Keratinocyte (primary cell): ENCODE measurements around the gene RGPD8. TPM values are rescaled to one million over a fixed set of nuclear protein-coding genes. Genes with fewer than 3 reads are reported as not detected.

ENCODE experiments used
- DNase-seq: peaks from one replicate; pipeline ENCODE4 v3.0.0-alpha.2; 2011; ENCODE audit warnings: low read depth, missing footprints, low spot score
- FAIRE-seq: peaks from 2 replicates; lab custom pipeline; 2011; peaks lifted over from hg19 to GRCh38; lab: Jason Lieb, UNC
- H2AFZ ChIP-seq: 2 replicates; pipeline ENCODE4 v1.6.0; 2012; ENCODE audit warnings: low read length, control low read depth, inconsistent platforms; ENCODE audit not compliant: control insufficient read depth
- H3K27ac ChIP-seq: 2 replicates; pipeline ENCODE4 v1.5.1; 2011; ENCODE audit warnings: low read length; ENCODE audit not compliant: control insufficient read depth, insufficient read depth
- H3K27me3 ChIP-seq: 3 replicates; pipeline ENCODE4 v1.6.0; 2011; ENCODE audit warnings: low read length; ENCODE audit not compliant: control insufficient read depth, insufficient read depth; ENCODE audit errors: extremely low read depth
- H3K36me3 ChIP-seq, 2 experiments: 2 replicates in 1 of 2; 3 replicates in 1 of 2; pipeline ENCODE4 v1.5.1; 2011; ENCODE audit warnings: low read length in 2 of 2, mild to moderate bottlenecking in 1 of 2; ENCODE audit not compliant: control insufficient read depth in 2 of 2, insufficient read depth in 2 of 2; ENCODE audit errors: extremely low read depth in 1 of 2
- H3K4me1 ChIP-seq: 3 replicates; pipeline ENCODE4 v1.5.1; 2011; ENCODE audit warnings: low read length; ENCODE audit not compliant: control insufficient read depth, insufficient read depth; ENCODE audit errors: extremely low read depth
- H3K4me2 ChIP-seq: 3 replicates; pipeline ENCODE4 v1.6.0; 2011; ENCODE audit warnings: low read depth, low read length; ENCODE audit not compliant: control insufficient read depth, insufficient read depth; ENCODE audit errors: extremely low read depth
- H3K4me3 ChIP-seq, 3 experiments: fragments of 200-600 bp in 1 of 3; sonication (generic) in 1 of 3; 2 replicates in 2 of 3; 3 replicates in 1 of 3; pipeline ENCODE4 v1.5.1; 2011 to 2016; ENCODE audit warnings: low read length in 3 of 3, mild to moderate bottlenecking in 3 of 3, control low read depth in 2 of 3, inconsistent platforms in 1 of 3, low read depth in 1 of 3, mixed read lengths in 1 of 3, mixed run types in 1 of 3, moderate library complexity in 1 of 3; ENCODE audit not compliant: control insufficient read depth in 2 of 3, insufficient read depth in 2 of 3; ENCODE audit errors: extremely low read depth in 1 of 3
- H3K79me2 ChIP-seq: 2 replicates; pipeline ENCODE4 v1.6.0; 2012; ENCODE audit warnings: low read length; ENCODE audit not compliant: control insufficient read depth, insufficient read depth
- H3K9ac ChIP-seq: 3 replicates; pipeline ENCODE4 v1.6.0; 2011; ENCODE audit warnings: low read length; ENCODE audit not compliant: control insufficient read depth, insufficient read depth; ENCODE audit errors: extremely low read depth
- H3K9me1 ChIP-seq: 3 replicates; pipeline ENCODE4 v1.6.0; 2011; ENCODE audit warnings: low read length; ENCODE audit not compliant: control insufficient read depth, insufficient read depth; ENCODE audit errors: extremely low read depth
- H3K9me3 ChIP-seq: 2 replicates; pipeline ENCODE4 v1.5.1; 2012; ENCODE audit warnings: low read depth, low read length; ENCODE audit not compliant: control insufficient read depth
- H4K20me1 ChIP-seq: 3 replicates; pipeline ENCODE4 v1.6.0; 2011; ENCODE audit warnings: low read length; ENCODE audit not compliant: control insufficient read depth, insufficient read depth; ENCODE audit errors: extremely low read depth
- CTCF ChIP-seq, 3 experiments: IDR thresholded peaks in 1 of 3; conservative IDR thresholded peaks in 1 of 3; optimal IDR thresholded peaks in 1 of 3; 2 replicates in 2 of 3; 3 replicates in 1 of 3; pipeline versions ENCODE3 to v1.5.1; 2011; ENCODE audit warnings: low read length in 3 of 3, mild to moderate bottlenecking in 3 of 3, moderate library complexity in 2 of 3, control low read depth in 1 of 3, inconsistent platforms in 1 of 3; ENCODE audit not compliant: insufficient read depth in 2 of 3; ENCODE audit errors: extremely low read depth in 1 of 3
- EZH2 ChIP-seq: IDR thresholded peaks from one replicate; pipeline ENCODE4 v1.6.1; 2012; ENCODE audit warnings: inconsistent platforms, mild to moderate bottlenecking, low read length, moderate library complexity
- dilution Hi-C: fragments of 300-500 bp; cut with MboI; formaldehyde crosslinking; loops from one replicate; pipeline ENCODE4 v1.7.0; 2020; ENCODE audit warnings: low sequenced_read_pairs; ENCODE audit not compliant: extremely low pct_ligation_motif_present
- polyA plus RNA-seq, 5 experiments: library from polyadenylated mRNA; depleted of rRNA in 3 of 5; stranded (reverse) in 3 of 5; stranded (forward) in 1 of 5; unstranded in 1 of 5; fragments of >200 nt; gene quantifications; 1 replicate in 1 of 5; 2 replicates in 3 of 5; 3 replicates in 1 of 5; pipeline versions ENCODE4 v1.2.1 to v1.2.3, GENCODE V29; 2011 to 2012; ENCODE audit warnings: missing spikeins in 2 of 5, low read depth in 1 of 5, low replicate concordance in 1 of 5

RGPD8 gene
- polyA plus RNA-seq, 1 donor (not counting 4 experiments of a cell fraction or from before 2014, with no cell fraction given): 2.4 TPM

DNA sequence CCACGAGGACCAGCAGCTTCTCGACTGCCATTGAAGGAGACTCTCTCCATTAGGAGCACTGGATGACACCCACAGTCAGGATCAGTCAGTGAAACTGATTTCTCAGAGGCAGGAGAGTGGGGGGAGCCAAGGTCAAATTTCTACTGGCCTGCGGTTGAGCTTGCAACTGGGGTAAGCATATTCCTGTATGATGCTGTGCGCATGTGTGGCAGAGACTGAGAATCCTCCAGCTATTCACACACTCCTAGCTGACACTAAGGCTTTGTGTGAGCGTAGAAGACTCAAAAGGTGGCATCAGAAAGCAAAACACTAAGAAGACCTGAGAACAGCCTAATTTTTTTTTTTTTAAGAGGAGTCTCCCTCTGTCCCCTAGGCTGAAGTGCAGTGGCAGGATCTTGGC lies 28.7 kb upstream of the RGPD8 start:
- no peaks in the 10 kb centered on the region for H4K20me1 ChIP-seq

GRCh38 chr2:112459372-112459771 lies 25.9 kb upstream of the RGPD8 start:
- Histone ChIP-seq H3K4me1 (no peaks in the 10 kb centered on the region), H3K27ac (no peak overlapping the region), H4K20me1 (no peaks in the 10 kb centered on the region), H3K9me3 (no peaks in the 10 kb centered on the region), H3K9ac (no peak overlapping the region), H3K79me2 (no peaks in the 10 kb centered on the region), H3K36me3 (no peaks in the 10 kb centered on the region), H3K27me3 (peaks cover 3% of the 10 kb centered on the region), H3K9me1 (no peaks in the 10 kb centered on the region), H3K4me2 (no peak overlapping the region), H2AFZ (no peak overlapping the region), H3K4me3 (no peak overlapping the region)
- DNase-seq (no peak), FAIRE-seq (no peak)
- dilution Hi-C loops: no loop called here
- TF ChIP-seq CTCF (optimal IDR thresholded peaks at IDR 0.05 in 1 of 3, IDR thresholded peaks at IDR 0.05 in 1 of 3, conservative IDR thresholded peaks at IDR 0.05 in 1 of 3; ENCODE audit: extremely low read depth in 1 of 3, insufficient read depth in 2 of 3, low read length in 3 of 3) (no peak), EZH2 (no peak)

More for the DNA sequence above, 28.7 kb upstream of the RGPD8 start:
- H3K4me2 ChIP-seq: no peak overlapping the region
- H3K4me1 ChIP-seq: no peaks in the 10 kb centered on the region
- H3K9ac ChIP-seq: no peak overlapping the region
- H3K4me3 ChIP-seq: no peak overlapping the region
- dilution Hi-C loops: no loop called here
- no peak for DNase-seq
- no peak overlapping the region for H3K27ac ChIP-seq
- TF ChIP-seq EZH2 (no peak), CTCF (optimal IDR thresholded peaks at IDR 0.05 in 1 of 3, IDR thresholded peaks at IDR 0.05 in 1 of 3, conservative IDR thresholded peaks at IDR 0.05 in 1 of 3; ENCODE audit: extremely low read depth in 1 of 3, insufficient read depth in 2 of 3, low read length in 3 of 3) (no peak)
- H3K9me3 ChIP-seq: no peaks in the 10 kb centered on the region
- H2AFZ ChIP-seq: no peak overlapping the region
- H3K36me3 ChIP-seq: no peaks in the 10 kb centered on the region
- no peak for FAIRE-seq
- no peaks in the 10 kb centered on the region for H3K79me2 ChIP-seq
- peaks cover 3% of the 10 kb centered on the region for H3K27me3 ChIP-seq
- H3K9me1 ChIP-seq: no peaks in the 10 kb centered on the region
